Keratinocyte (primary cell): ENCODE results near the gene CFAP100. TPM values are rescaled to one million over a fixed set of nuclear protein-coding genes. Genes with fewer than 3 reads are reported as not detected.

Experiments
- DNase-seq: peaks from one replicate; pipeline ENCODE4 v3.0.0-alpha.2; 2011; ENCODE audit warnings: low read depth, missing footprints, low spot score
- FAIRE-seq: peaks from 2 replicates; lab custom pipeline; 2011; peaks lifted over from hg19 to GRCh38; lab: Jason Lieb, UNC
- H2AFZ ChIP-seq: 2 replicates; pipeline ENCODE4 v1.6.0; 2012; ENCODE audit warnings: low read length, control low read depth, inconsistent platforms; ENCODE audit not compliant: control insufficient read depth
- H3K27ac ChIP-seq: 2 replicates; pipeline ENCODE4 v1.5.1; 2011; ENCODE audit warnings: low read length; ENCODE audit not compliant: control insufficient read depth, insufficient read depth
- H3K27me3 ChIP-seq: 3 replicates; pipeline ENCODE4 v1.6.0; 2011; ENCODE audit warnings: low read length; ENCODE audit not compliant: control insufficient read depth, insufficient read depth; ENCODE audit errors: extremely low read depth
- H3K36me3 ChIP-seq, 2 experiments: 2 replicates in 1 of 2; 3 replicates in 1 of 2; pipeline ENCODE4 v1.5.1; 2011; ENCODE audit warnings: low read length in 2 of 2, mild to moderate bottlenecking in 1 of 2; ENCODE audit not compliant: control insufficient read depth in 2 of 2, insufficient read depth in 2 of 2; ENCODE audit errors: extremely low read depth in 1 of 2
- H3K4me1 ChIP-seq: 3 replicates; pipeline ENCODE4 v1.5.1; 2011; ENCODE audit warnings: low read length; ENCODE audit not compliant: control insufficient read depth, insufficient read depth; ENCODE audit errors: extremely low read depth
- H3K4me2 ChIP-seq: 3 replicates; pipeline ENCODE4 v1.6.0; 2011; ENCODE audit warnings: low read depth, low read length; ENCODE audit not compliant: control insufficient read depth, insufficient read depth; ENCODE audit errors: extremely low read depth
- H3K4me3 ChIP-seq, 3 experiments: fragments of 200-600 bp in 1 of 3; sonication (generic) in 1 of 3; 2 replicates in 2 of 3; 3 replicates in 1 of 3; pipeline ENCODE4 v1.5.1; 2011 to 2016; ENCODE audit warnings: low read length in 3 of 3, mild to moderate bottlenecking in 3 of 3, control low read depth in 2 of 3, inconsistent platforms in 1 of 3, low read depth in 1 of 3, mixed read lengths in 1 of 3, mixed run types in 1 of 3, moderate library complexity in 1 of 3; ENCODE audit not compliant: control insufficient read depth in 2 of 3, insufficient read depth in 2 of 3; ENCODE audit errors: extremely low read depth in 1 of 3
- H3K79me2 ChIP-seq: 2 replicates; pipeline ENCODE4 v1.6.0; 2012; ENCODE audit warnings: low read length; ENCODE audit not compliant: control insufficient read depth, insufficient read depth
- H3K9ac ChIP-seq: 3 replicates; pipeline ENCODE4 v1.6.0; 2011; ENCODE audit warnings: low read length; ENCODE audit not compliant: control insufficient read depth, insufficient read depth; ENCODE audit errors: extremely low read depth
- H3K9me1 ChIP-seq: 3 replicates; pipeline ENCODE4 v1.6.0; 2011; ENCODE audit warnings: low read length; ENCODE audit not compliant: control insufficient read depth, insufficient read depth; ENCODE audit errors: extremely low read depth
- H3K9me3 ChIP-seq: 2 replicates; pipeline ENCODE4 v1.5.1; 2012; ENCODE audit warnings: low read depth, low read length; ENCODE audit not compliant: control insufficient read depth
- H4K20me1 ChIP-seq: 3 replicates; pipeline ENCODE4 v1.6.0; 2011; ENCODE audit warnings: low read length; ENCODE audit not compliant: control insufficient read depth, insufficient read depth; ENCODE audit errors: extremely low read depth
- EZH2 ChIP-seq: IDR thresholded peaks from one replicate; pipeline ENCODE4 v1.6.1; 2012; ENCODE audit warnings: inconsistent platforms, mild to moderate bottlenecking, low read length, moderate library complexity
- dilution Hi-C: fragments of 300-500 bp; cut with MboI; formaldehyde crosslinking; loops from one replicate; pipeline ENCODE4 v1.7.0; 2020; ENCODE audit warnings: low sequenced_read_pairs; ENCODE audit not compliant: extremely low pct_ligation_motif_present
- polyA plus RNA-seq, 5 experiments: library from polyadenylated mRNA; depleted of rRNA in 3 of 5; stranded (reverse) in 3 of 5; stranded (forward) in 1 of 5; unstranded in 1 of 5; fragments of >200 nt; gene quantifications; 1 replicate in 1 of 5; 2 replicates in 3 of 5; 3 replicates in 1 of 5; pipeline versions ENCODE4 v1.2.1 to v1.2.3, GENCODE V29; 2011 to 2012; ENCODE audit warnings: missing spikeins in 2 of 5, low read depth in 1 of 5, low replicate concordance in 1 of 5
- TF ChIP-seq, protein P1 (sequence below), 3 experiments: IDR thresholded peaks in 1 of 3; conservative IDR thresholded peaks in 1 of 3; optimal IDR thresholded peaks in 1 of 3; 2 replicates in 2 of 3; 3 replicates in 1 of 3; pipeline versions ENCODE3 to v1.5.1; 2011; ENCODE audit warnings: low read length in 3 of 3, mild to moderate bottlenecking in 3 of 3, moderate library complexity in 2 of 3, control low read depth in 1 of 3, inconsistent platforms in 1 of 3; ENCODE audit not compliant: insufficient read depth in 2 of 3; ENCODE audit errors: extremely low read depth in 1 of 3

Gene CFAP100
- polyA plus RNA-seq, 1 donor (not counting 4 experiments of a cell fraction or from before 2014, with no cell fraction given): not detected

GRCh38 chr3:126414406-126414805 is 19.7 kb downstream of the CFAP100 start:
- no peak overlapping the region for H3K4me2 ChIP-seq
- no peaks in the 10 kb centered on the region for H3K4me1 ChIP-seq
- no peak overlapping the region for H2AFZ ChIP-seq
- FAIRE-seq (no peak), DNase-seq (no peak)
- no peaks in the 10 kb centered on the region for H4K20me1 ChIP-seq
- H3K79me2 ChIP-seq: no peaks in the 10 kb centered on the region
- no peak overlapping the region for H3K9ac ChIP-seq
- H3K27me3 ChIP-seq: peaks cover 38% of the 10 kb centered on the region
- H3K36me3 ChIP-seq: no peaks in the 10 kb centered on the region
- no peaks in the 10 kb centered on the region for H3K9me3 ChIP-seq
- TF ChIP-seq EZH2: no peak
- TF ChIP-seq, protein P1, sequence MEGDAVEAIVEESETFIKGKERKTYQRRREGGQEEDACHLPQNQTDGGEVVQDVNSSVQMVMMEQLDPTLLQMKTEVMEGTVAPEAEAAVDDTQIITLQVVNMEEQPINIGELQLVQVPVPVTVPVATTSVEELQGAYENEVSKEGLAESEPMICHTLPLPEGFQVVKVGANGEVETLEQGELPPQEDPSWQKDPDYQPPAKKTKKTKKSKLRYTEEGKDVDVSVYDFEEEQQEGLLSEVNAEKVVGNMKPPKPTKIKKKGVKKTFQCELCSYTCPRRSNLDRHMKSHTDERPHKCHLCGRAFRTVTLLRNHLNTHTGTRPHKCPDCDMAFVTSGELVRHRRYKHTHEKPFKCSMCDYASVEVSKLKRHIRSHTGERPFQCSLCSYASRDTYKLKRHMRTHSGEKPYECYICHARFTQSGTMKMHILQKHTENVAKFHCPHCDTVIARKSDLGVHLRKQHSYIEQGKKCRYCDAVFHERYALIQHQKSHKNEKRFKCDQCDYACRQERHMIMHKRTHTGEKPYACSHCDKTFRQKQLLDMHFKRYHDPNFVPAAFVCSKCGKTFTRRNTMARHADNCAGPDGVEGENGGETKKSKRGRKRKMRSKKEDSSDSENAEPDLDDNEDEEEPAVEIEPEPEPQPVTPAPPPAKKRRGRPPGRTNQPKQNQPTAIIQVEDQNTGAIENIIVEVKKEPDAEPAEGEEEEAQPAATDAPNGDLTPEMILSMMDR (optimal IDR thresholded peaks at IDR 0.05 in 1 of 3, IDR thresholded peaks at IDR 0.05 in 1 of 3, conservative IDR thresholded peaks at IDR 0.05 in 1 of 3; ENCODE audit: extremely low read depth in 1 of 3, insufficient read depth in 2 of 3, low read length in 3 of 3): no peak
- H3K27ac ChIP-seq: no peak overlapping the region
- H3K9me1 ChIP-seq: no peaks in the 10 kb centered on the region
- H3K4me3 ChIP-seq: no peak overlapping the region
- dilution Hi-C loops: no loop called here

GRCh38 chr3:126414961-126415660 is 20.4 kb downstream of the CFAP100 start:
- no peaks in the 10 kb centered on the region for H3K9me1 ChIP-seq
- no peak overlapping the region for H3K9ac ChIP-seq
- peaks cover 41% of the 10 kb centered on the region for H3K27me3 ChIP-seq
- TF ChIP-seq, protein P1 (optimal IDR thresholded peaks at IDR 0.05 in 1 of 3, IDR thresholded peaks at IDR 0.05 in 1 of 3, conservative IDR thresholded peaks at IDR 0.05 in 1 of 3; ENCODE audit: extremely low read depth in 1 of 3, insufficient read depth in 2 of 3, low read length in 3 of 3): no peak
- TF ChIP-seq EZH2: no peak
- dilution Hi-C loops: no loop called here
- no peak for DNase-seq
- H3K79me2 ChIP-seq: no peaks in the 10 kb centered on the region
- no peaks in the 10 kb centered on the region for H3K36me3 ChIP-seq
- H3K4me1 ChIP-seq: no peaks in the 10 kb centered on the region
- H3K27ac ChIP-seq: no peak overlapping the region
- H3K4me2 ChIP-seq: no peak overlapping the region
- H3K9me3 ChIP-seq: no peaks in the 10 kb centered on the region
- H4K20me1 ChIP-seq: no peaks in the 10 kb centered on the region
- H2AFZ ChIP-seq: no peak overlapping the region
- FAIRE-seq: no peak
- no peak overlapping the region for H3K4me3 ChIP-seq
